ENCODE data around the gene LDLRAD4.

LDLRAD4 gene

DNA sequence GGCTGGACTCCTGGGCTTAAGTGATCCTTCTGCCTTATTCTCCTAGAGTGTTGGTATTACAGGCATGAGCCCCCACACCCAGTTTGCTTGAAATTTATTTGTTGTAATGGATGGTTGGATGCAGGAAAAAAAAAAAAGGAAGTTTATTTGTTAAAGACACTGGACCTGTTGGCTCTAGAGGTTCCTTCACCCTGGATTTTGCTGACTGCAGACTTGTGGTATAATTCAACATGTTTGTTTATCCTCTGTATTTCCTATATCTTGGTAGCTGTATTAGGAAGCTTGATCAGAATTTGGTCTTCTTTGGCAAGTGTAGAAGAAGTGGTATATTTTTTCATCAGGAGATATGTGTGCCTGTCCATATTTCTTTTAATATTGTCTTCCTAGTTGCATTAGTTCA lies 138.7 kb downstream of the LDLRAD4 start:
- no peak for TF ChIP-seq CTCF (IDR thresholded peaks at IDR 0.05; ENCODE audit: borderline replicate concordance, extremely low read depth, low read length, poor library complexity, severe bottlenecking)
- TF ChIP-seq EZH2 (IDR thresholded peaks at IDR 0.05; ENCODE audit: borderline replicate concordance, low read depth, low read length, severe bottlenecking) = no peak
- no peak for DNase-seq
- Histone ChIP-seq H3K27ac (ENCODE audit: low read length) (no peak overlapping the region), H3K36me3 (ENCODE audit: insufficient read depth, low read length) (no peaks in the 10 kb centered on the region), H3K9me3 (ENCODE audit: insufficient read depth, low read length, severe bottlenecking) (no peaks in the 10 kb centered on the region), H3K4me1 (ENCODE audit: insufficient read depth, low read length) (peaks cover 23% of the 10 kb centered on the region), H3K79me2 (ENCODE audit: insufficient read depth, low read length) (peaks cover 37% of the 10 kb centered on the region), H4K20me1 (ENCODE audit: insufficient read depth, low read length) (no peaks in the 10 kb centered on the region), H3K27me3 (ENCODE audit: insufficient read depth, low read length, poor library complexity) (no peaks in the 10 kb centered on the region), H3K9ac (ENCODE audit: low read depth, low read length) (no peak overlapping the region), H2AFZ (ENCODE audit: low read depth, low read length) (no peak overlapping the region), H3K4me2 (ENCODE audit: insufficient read depth, low read length) (no peak overlapping the region), H3K4me3 (ENCODE audit: low read depth in 1 of 2, low read length in 2 of 2) (no peak overlapping the region)
- no peak for ATAC-seq (ENCODE audit: insufficient read depth, low read depth)

DNA sequence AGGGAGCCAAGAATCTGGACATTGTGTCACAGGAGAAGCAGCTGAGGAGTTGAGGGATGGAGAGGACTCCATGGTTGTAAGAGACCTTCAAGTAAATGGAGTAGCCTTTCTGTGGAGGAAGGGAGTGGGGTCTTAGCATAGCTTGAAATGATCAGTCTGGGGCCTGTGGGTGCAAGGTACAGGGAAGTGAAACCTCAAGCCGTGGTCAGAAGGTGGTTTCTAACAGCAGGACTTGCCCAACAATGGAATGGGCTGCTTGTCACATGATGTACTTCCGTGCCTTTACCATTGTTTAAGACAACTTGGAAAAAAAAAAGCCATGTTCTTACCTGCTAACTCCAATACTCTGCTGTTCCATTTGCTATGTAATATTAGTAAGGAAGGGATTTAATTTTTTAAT lies 140.7 kb downstream of the LDLRAD4 start:
- Histone ChIP-seq H3K36me3 (ENCODE audit: insufficient read depth, low read length) (no peaks in the 10 kb centered on the region), H4K20me1 (ENCODE audit: insufficient read depth, low read length) (no peaks in the 10 kb centered on the region), H3K4me2 (ENCODE audit: insufficient read depth, low read length) (no peak overlapping the region), H3K4me1 (ENCODE audit: insufficient read depth, low read length) (peaks cover 4% of the 10 kb centered on the region), H3K9me3 (ENCODE audit: insufficient read depth, low read length, severe bottlenecking) (no peaks in the 10 kb centered on the region), H3K27me3 (ENCODE audit: insufficient read depth, low read length, poor library complexity) (no peaks in the 10 kb centered on the region), H3K27ac (ENCODE audit: low read length) (no peak overlapping the region), H3K4me3 (ENCODE audit: low read depth in 1 of 2, low read length in 2 of 2) (no peak overlapping the region), H3K9ac (ENCODE audit: low read depth, low read length) (no peak overlapping the region), H3K79me2 (ENCODE audit: insufficient read depth, low read length) (peaks cover 32% of the 10 kb centered on the region), H2AFZ (ENCODE audit: low read depth, low read length) (no peak overlapping the region)
- no peak for TF ChIP-seq CTCF (IDR thresholded peaks at IDR 0.05; ENCODE audit: borderline replicate concordance, extremely low read depth, low read length, poor library complexity, severe bottlenecking)
- no peak for TF ChIP-seq EZH2 (IDR thresholded peaks at IDR 0.05; ENCODE audit: borderline replicate concordance, low read depth, low read length, severe bottlenecking)
- no peak for DNase-seq
- ATAC-seq (ENCODE audit: insufficient read depth, low read depth) = 0 out of 3 replicates have a peak, but pooled peaks have one; percentile 35

DNA sequence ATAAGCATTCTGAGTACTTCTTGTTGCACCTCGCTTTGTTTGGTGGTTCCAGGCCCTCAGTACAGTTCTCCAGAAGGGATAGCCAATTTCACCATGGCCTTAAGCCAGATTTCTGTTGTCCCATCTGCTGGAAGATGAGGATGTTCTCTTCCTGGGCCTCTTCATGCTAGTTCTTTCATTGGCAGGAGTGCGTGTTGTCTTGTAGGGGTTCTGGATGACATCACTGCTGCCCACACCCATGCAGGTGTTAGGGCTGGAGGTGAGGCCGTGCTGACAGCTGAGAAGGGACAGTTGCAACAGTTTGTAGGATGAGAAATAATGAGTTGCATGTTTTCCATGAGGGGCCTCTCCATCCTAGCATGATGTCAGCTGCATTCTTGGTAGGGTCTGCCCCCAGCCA lies 142.9 kb downstream of the LDLRAD4 start:
- no peaks in the 10 kb centered on the region for H3K27me3 ChIP-seq (ENCODE audit: insufficient read depth, low read length, poor library complexity)
- no peaks in the 10 kb centered on the region for H3K36me3 ChIP-seq (ENCODE audit: insufficient read depth, low read length)
- H3K4me1 ChIP-seq (ENCODE audit: insufficient read depth, low read length) = no peaks in the 10 kb centered on the region
- H3K79me2 ChIP-seq (ENCODE audit: insufficient read depth, low read length) = peaks cover 12% of the 10 kb centered on the region
- no peak overlapping the region for H3K9ac ChIP-seq (ENCODE audit: low read depth, low read length)
- ATAC-seq (ENCODE audit: insufficient read depth, low read depth) = no peak
- no peak for TF ChIP-seq CTCF (IDR thresholded peaks at IDR 0.05; ENCODE audit: borderline replicate concordance, extremely low read depth, low read length, poor library complexity, severe bottlenecking)
- no peak for DNase-seq
- H3K4me3 ChIP-seq (ENCODE audit: low read depth in 1 of 2, low read length in 2 of 2) = no peak overlapping the region
- H2AFZ ChIP-seq (ENCODE audit: low read depth, low read length) = no peak overlapping the region
- no peak overlapping the region for H3K4me2 ChIP-seq (ENCODE audit: insufficient read depth, low read length)
- no peaks in the 10 kb centered on the region for H4K20me1 ChIP-seq (ENCODE audit: insufficient read depth, low read length)
- no peak overlapping the region for H3K27ac ChIP-seq (ENCODE audit: low read length)
- H3K9me3 ChIP-seq (ENCODE audit: insufficient read depth, low read length, severe bottlenecking) = no peaks in the 10 kb centered on the region

- no peak overlapping the region for H3K9ac ChIP-seq (ENCODE audit: low read depth, low read length)
- no peak overlapping the region for H3K27ac ChIP-seq (ENCODE audit: low read length)
- TF ChIP-seq EZH2 (IDR thresholded peaks at IDR 0.05; ENCODE audit: borderline replicate concordance, low read depth, low read length, severe bottlenecking) = no peak
- no peak for TF ChIP-seq CTCF (IDR thresholded peaks at IDR 0.05; ENCODE audit: borderline replicate concordance, extremely low read depth, low read length, poor library complexity, severe bottlenecking)
- no peaks in the 10 kb centered on the region for H4K20me1 ChIP-seq (ENCODE audit: insufficient read depth, low read length)
- H3K9me3 ChIP-seq (ENCODE audit: insufficient read depth, low read length, severe bottlenecking) = no peaks in the 10 kb centered on the region
- peaks cover 17% of the 10 kb centered on the region for H3K79me2 ChIP-seq (ENCODE audit: insufficient read depth, low read length)
- H3K4me1 ChIP-seq (ENCODE audit: insufficient read depth, low read length) = no peaks in the 10 kb centered on the region
- DNase-seq = no peak
- H3K4me2 ChIP-seq (ENCODE audit: insufficient read depth, low read length) = no peak overlapping the region
- no peaks in the 10 kb centered on the region for H3K27me3 ChIP-seq (ENCODE audit: insufficient read depth, low read length, poor library complexity)
- no peaks in the 10 kb centered on the region for H3K36me3 ChIP-seq (ENCODE audit: insufficient read depth, low read length)
- ATAC-seq (ENCODE audit: insufficient read depth, low read depth) = no peak
- no peak overlapping the region for H3K4me3 ChIP-seq (ENCODE audit: low read depth in 1 of 2, low read length in 2 of 2)
- no peak overlapping the region for H2AFZ ChIP-seq (ENCODE audit: low read depth, low read length)
Observed at GRCh38 chr18:13362051-13362450, 143.5 kb downstream of the LDLRAD4 start.

All from DND-41 (cell line).